Osteocyte (in vitro differentiated cells): ENCODE results near the gene LRRC28. TPM values are rescaled to one million over a fixed set of nuclear protein-coding genes. Genes with fewer than 3 reads are reported as not detected.
A peak's percentile ranks its signal among the peaks of the same experiment; 100 is the strongest.

Experiments used
- DNase-seq: peaks from one replicate; pipeline ENCODE4 v3.0.0; 2021; ENCODE audit warnings: mixed read lengths; ENCODE audit not compliant: unreplicated experiment; ENCODE audit errors: extremely low spot score
- H3K27ac Mint-ChIP-seq: one replicate; pipeline ENCODE4 v1.8.0; 2021; ENCODE audit warnings: mild to moderate bottlenecking, mixed read lengths; ENCODE audit not compliant: unreplicated experiment
- H3K27me3 Mint-ChIP-seq: one replicate; pipeline ENCODE4 v1.8.0; 2021; ENCODE audit warnings: mixed read lengths; ENCODE audit not compliant: unreplicated experiment
- H3K36me3 Mint-ChIP-seq: one replicate; pipeline ENCODE4 v1.8.0; 2021; ENCODE audit warnings: mixed read lengths; ENCODE audit not compliant: unreplicated experiment
- H3K4me1 Mint-ChIP-seq: one replicate; pipeline ENCODE4 v1.8.0; 2021; ENCODE audit warnings: mixed read lengths; ENCODE audit not compliant: unreplicated experiment
- H3K4me3 Mint-ChIP-seq: one replicate; pipeline ENCODE4 v1.8.0; 2021; ENCODE audit warnings: mild to moderate bottlenecking, moderate library complexity, mixed read lengths; ENCODE audit not compliant: unreplicated experiment
- H3K9me3 Mint-ChIP-seq: one replicate; pipeline ENCODE4 v1.8.0; 2021; ENCODE audit warnings: mixed read lengths; ENCODE audit not compliant: unreplicated experiment
- total RNA-seq: library from RNA; stranded (reverse); gene quantifications from 2 replicates; pipeline ENCODE4 v1.2.1, GENCODE V29; 2021
- TF ChIP-seq, protein P1 (sequence below): fragments of 200-600 bp; sonication (generic); IDR thresholded peaks from 2 replicates; pipeline ENCODE4 v1.5.0; 2021; ENCODE audit warnings: antibody characterized with exemption, mild to moderate bottlenecking, moderate library complexity

LRRC28 gene
- total RNA-seq, 1 donor from 2014 or later: 27.4 TPM

DNA sequence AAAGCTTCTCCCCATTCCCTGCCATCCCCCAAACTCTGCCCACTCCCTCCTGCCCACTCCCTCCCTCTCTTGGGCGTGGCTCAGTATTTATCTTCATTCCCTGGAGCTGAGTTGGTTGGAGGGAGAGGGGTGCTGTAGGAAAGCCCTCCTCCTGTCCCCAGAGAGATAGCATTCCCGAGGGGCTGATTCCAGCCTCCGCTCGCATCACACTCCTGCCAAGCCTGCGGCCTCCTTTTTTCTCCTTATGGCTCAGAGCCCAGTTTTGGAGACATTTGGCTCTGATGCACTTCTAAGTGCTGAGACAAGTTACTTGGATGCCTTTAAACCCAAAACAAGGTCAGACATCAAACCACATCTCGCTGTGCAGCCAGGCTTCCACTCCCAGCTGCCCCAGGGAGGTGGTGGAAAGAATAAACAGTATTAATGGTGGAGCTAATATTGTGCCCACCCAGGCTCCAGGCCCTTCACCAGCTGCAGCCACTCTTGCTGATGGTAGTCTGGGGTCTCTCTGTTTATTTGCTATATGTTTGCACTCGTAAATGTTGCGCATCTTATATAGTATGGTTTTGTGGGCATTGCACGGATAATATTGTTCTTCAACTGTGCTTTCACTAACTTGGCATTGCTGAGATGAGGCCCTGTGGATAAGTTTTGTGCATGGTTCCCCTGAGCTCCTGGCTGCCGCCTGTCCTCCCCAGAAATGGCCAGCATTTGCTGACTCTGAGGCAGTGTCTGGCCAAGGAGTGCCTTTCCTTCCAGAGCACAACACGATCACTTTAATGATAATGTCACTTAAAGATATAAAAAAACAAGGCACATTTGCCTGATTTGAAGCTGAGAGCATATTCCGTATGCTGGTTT lies 157.2 kb downstream of the LRRC28 start:
- no peak for DNase-seq
- H3K9me3 Mint-ChIP-seq: no peaks in the 10 kb centered on the region
- TF ChIP-seq, protein P1, sequence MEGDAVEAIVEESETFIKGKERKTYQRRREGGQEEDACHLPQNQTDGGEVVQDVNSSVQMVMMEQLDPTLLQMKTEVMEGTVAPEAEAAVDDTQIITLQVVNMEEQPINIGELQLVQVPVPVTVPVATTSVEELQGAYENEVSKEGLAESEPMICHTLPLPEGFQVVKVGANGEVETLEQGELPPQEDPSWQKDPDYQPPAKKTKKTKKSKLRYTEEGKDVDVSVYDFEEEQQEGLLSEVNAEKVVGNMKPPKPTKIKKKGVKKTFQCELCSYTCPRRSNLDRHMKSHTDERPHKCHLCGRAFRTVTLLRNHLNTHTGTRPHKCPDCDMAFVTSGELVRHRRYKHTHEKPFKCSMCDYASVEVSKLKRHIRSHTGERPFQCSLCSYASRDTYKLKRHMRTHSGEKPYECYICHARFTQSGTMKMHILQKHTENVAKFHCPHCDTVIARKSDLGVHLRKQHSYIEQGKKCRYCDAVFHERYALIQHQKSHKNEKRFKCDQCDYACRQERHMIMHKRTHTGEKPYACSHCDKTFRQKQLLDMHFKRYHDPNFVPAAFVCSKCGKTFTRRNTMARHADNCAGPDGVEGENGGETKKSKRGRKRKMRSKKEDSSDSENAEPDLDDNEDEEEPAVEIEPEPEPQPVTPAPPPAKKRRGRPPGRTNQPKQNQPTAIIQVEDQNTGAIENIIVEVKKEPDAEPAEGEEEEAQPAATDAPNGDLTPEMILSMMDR: no peak
- H3K4me1 Mint-ChIP-seq: peaks cover 41% of the 10 kb centered on the region
- H3K4me3 Mint-ChIP-seq: peak overlapping the region; percentile 19
- no peaks in the 10 kb centered on the region for H3K36me3 Mint-ChIP-seq
- H3K27ac Mint-ChIP-seq: peak overlapping the region; percentile 85
- no peaks in the 10 kb centered on the region for H3K27me3 Mint-ChIP-seq

DNA sequence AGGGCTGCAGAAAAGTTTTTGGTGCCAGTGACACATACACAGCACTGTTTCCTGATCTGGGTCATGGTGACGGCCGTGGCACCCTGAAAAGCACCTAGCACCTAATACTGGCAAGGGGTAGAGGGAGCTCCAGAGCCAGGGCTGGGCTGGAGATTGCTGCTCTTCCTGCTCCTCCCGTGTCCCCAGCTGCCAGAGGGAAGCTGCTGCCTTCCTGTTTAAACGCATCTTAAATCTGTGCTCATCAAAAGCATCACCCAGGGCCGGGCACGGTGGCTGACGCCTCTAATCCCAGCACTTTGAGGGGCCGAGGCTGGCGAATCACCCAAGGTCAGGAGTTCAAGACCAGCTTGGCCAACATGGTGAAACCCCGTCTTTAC lies 157.8 kb downstream of the LRRC28 start:
- Mint-ChIP-seq H3K9me3 (no peaks in the 10 kb centered on the region), H3K27me3 (no peaks in the 10 kb centered on the region), H3K4me1 (peaks cover 35% of the 10 kb centered on the region), H3K27ac (peak overlapping the region; percentile 85), H3K36me3 (no peaks in the 10 kb centered on the region), H3K4me3 (no peak overlapping the region)
- no peak for DNase-seq
- TF ChIP-seq, protein P1: peak; percentile 64

DNA sequence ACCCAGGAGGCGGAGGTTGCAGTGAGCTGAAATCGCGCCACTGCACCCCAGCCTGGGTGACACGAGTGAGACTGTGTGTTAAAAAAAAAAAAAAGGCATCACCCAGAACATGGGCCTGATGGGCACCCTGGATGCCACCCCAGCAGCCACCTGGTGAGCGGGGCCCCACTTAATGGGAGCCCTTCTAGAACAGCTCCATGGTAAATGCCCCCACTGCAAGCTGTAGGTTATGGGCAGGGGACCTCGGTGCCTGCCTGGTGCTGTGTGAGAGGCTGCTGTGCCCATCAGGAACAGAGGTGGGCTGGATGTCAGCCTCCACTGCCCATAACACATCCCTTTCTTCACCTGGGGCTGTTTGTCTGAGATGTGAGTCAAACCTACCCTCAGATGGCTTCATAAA lies 158.3 kb downstream of the LRRC28 start:
- no peak for DNase-seq
- TF ChIP-seq, protein P1: no peak
- Mint-ChIP-seq H3K27me3 (no peaks in the 10 kb centered on the region), H3K9me3 (no peaks in the 10 kb centered on the region), H3K4me3 (no peak overlapping the region), H3K36me3 (no peaks in the 10 kb centered on the region), H3K4me1 (peaks cover 30% of the 10 kb centered on the region), H3K27ac (peak overlapping the region; percentile 85)

DNA sequence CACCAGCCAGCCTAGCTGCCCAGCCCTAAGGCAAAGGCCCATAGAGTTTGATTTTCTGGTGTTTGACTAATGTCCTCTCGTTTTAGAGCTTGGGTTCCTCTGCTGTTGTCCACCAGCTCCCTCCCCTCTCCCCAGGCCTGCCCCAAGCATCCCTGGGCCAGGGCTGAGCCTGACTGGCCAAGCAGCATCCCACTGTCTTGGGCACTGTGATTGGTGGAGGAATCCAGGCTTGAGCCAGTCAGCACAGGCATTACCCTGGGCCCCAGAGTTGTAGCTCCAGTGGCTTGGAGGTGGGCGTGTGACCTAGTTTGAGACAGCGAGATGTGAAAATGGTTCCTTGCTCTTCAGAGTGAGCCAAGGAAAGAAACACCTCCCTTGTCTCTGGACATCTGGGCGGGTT lies 159.2 kb downstream of the LRRC28 start:
- TF ChIP-seq, protein P1: no peak
- Mint-ChIP-seq H3K4me3 (no peak overlapping the region), H3K27me3 (no peaks in the 10 kb centered on the region), H3K9me3 (no peaks in the 10 kb centered on the region), H3K4me1 (peaks cover 29% of the 10 kb centered on the region), H3K27ac (no peak overlapping the region), H3K36me3 (no peaks in the 10 kb centered on the region)
- no peak for DNase-seq

DNA sequence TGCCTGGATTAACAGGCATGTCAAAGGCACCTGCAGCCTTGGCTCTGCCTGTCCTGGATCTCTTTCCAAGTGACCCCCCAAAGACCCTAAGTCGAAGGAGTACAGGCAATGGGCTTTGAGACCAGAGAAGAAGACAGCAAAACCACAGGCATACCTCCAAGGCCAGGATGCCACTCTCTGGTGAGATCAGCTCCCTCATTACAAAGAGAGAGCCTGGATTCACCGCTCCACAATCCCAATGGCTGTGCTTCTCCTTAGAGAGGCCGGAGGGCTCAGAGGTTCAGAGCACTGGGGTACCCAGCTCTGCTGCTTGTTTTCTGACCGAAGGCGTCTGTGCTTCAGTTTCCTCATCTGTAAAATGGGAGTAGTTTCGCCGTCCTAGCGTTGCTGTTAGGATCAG lies 160.0 kb downstream of the LRRC28 start:
- no peak overlapping the region for H3K27ac Mint-ChIP-seq
- H3K4me1 Mint-ChIP-seq: peaks cover 27% of the 10 kb centered on the region
- no peak for DNase-seq
- TF ChIP-seq, protein P1: no peak
- no peak overlapping the region for H3K4me3 Mint-ChIP-seq
- no peaks in the 10 kb centered on the region for H3K27me3 Mint-ChIP-seq
- H3K36me3 Mint-ChIP-seq: no peaks in the 10 kb centered on the region
- no peaks in the 10 kb centered on the region for H3K9me3 Mint-ChIP-seq
